H1 (cell line): ENCODE measurements around the gene MAML3. TPM values are rescaled to one million over a fixed set of nuclear protein-coding genes. Genes with fewer than 3 reads are reported as not detected.

Experiments used
- KDM1A ChIP-seq: fragments of 200-600, 300-600 bp; sonication (generic); IDR thresholded peaks from 2 replicates; pipeline ENCODE4 v1.7.1; 2016; ENCODE audit warnings: mild to moderate bottlenecking, low read length, borderline replicate concordance
- RBBP5 ChIP-seq: IDR thresholded peaks from 2 replicates; pipeline ENCODE4 v1.7.1; 2012; ENCODE audit warnings: low read depth, mild to moderate bottlenecking, inconsistent platforms, low read length, moderate library complexity, borderline replicate concordance
- polyA plus RNA-seq, 7 experiments: library from polyadenylated mRNA; depleted of rRNA in 3 of 7; stranded (reverse) in 5 of 7; unstranded in 2 of 7; fragments of >200 nt in 5 of 7; fragments of 200-250 nt in 2 of 7; gene quantifications; 1 replicate in 5 of 7; 2 replicates in 1 of 7; 4 replicates in 1 of 7; pipeline versions ENCODE4 v1.2.1 to v1.2.3, GENCODE V29; 2011 to 2013; ENCODE audit warnings: missing spikeins in 2 of 7, mixed read lengths in 2 of 7
- total RNA-seq: library from RNA; stranded (reverse); fragmentation: NEBNext Ultra II Directional; extraction: Animal tissue kit (Norgen Biotek cat#: 25700); gene quantifications from 2 replicates; pipeline ENCODE4 v1.2.1, GENCODE V29; 2021

Gene MAML3
- total and polyA plus RNA-seq, 2 of the 8 experiments (the other 6 are each of a cell fraction or from before 2014, with no cell fraction given): 2.1 to 5.7 TPM

DNA sequence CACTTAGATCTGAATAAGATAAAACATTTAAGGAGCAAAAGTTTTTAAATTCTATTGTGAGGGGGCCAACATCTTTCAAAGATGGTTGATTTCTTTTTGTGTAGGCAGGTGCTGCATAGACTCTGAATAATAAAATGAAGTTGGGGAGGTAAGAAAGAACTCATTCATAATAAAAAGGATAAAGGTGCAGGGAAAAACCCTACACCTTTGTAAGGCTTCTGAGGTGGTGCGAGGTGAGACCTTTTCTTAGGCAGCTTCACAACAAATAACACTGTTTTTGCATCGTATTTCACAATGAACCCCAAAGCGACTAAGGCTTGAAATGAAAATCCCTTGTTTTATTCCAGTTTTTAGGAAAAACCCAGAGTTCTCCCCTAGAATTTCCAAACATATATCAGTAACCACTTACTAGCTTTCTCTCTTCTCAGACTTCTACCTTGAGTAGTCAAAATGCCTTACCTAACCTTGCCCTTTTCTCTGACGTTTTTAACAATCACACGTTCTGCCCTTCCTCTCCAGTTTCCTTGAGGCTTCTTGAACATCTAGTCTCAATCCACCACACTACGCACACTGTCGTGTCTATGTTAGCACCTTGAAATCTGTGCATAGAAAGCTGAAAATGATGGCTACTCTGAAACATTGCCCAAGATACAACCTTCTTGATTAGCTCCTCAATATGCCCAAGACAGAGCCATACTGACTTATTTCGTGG is 30.2 kb downstream of the MAML3 start (continued):
- TF ChIP-seq KDM1A (no peak), RBBP5 (no peak)
- TF ChIP-seq, all 59 proteins: peak for 0
